ENCODE data around the gene CFAP45. TPM values are rescaled to one million over a fixed set of nuclear protein-coding genes. Genes with fewer than 3 reads are reported as not detected.

CFAP45 gene
- total RNA-seq, 3 donors from 2014 or later (not counting 1 experiment from before 2014, with no cell fraction given): 1.3 to 5.0 (median 1.6) TPM

DNA sequence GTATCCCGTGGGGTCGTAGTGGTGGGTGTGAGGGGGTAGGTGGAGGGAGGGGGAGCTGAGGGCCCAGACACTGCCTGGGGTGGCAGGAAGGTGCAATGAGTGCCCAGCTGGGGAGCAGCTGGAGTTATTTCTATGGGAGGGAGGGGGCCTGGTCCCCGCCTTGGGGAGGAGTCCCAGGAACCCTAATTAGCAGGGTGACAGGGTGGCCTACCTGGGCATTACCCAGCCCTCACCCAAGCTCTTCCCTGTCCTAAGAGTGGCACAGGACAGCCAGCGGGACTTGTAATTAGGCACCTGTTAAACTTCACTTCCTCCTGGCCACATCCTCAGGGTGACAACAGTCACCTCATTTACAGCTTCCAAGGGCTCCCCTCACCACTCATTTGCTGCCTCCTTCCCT is 37.4 kb downstream of the CFAP45 start, which contains the start of gene VSIG8:
Gene VSIG8, minus strand, starts transcription at position 101 of the 400 bp plus-strand sequence. CDS start 136 bp downstream, outside the sequence.
- ATAC-seq (no peak), DNase-seq (no peak)
- no peaks in the 10 kb centered on the region for H3K9me3 ChIP-seq (ENCODE audit: control insufficient read depth, insufficient read depth, low read length)
- H3K27me3 ChIP-seq (ENCODE audit: control insufficient read depth, insufficient read depth, low read length): no peaks in the 10 kb centered on the region
- no peaks in the 10 kb centered on the region for H3K36me3 ChIP-seq (ENCODE audit: control insufficient read depth, insufficient read depth, low read length)
- intact Hi-C loops (cut with micrococcal nuclease): no loop called here
- H3K4me1 ChIP-seq (ENCODE audit: control insufficient read depth, insufficient read depth, low read length): no peaks in the 10 kb centered on the region
- H3K4me3 ChIP-seq (ENCODE audit: low read length): no peak within 1 kb of the TSS
- no peak within 1 kb of the TSS for H3K4me3 Mint-ChIP-seq
- WGBS (ENCODE audit: insufficient coverage): 83% methylated on average over 4 of the region's 4 CpGs
- no peaks in the 10 kb centered on the region for H3K36me3 Mint-ChIP-seq
- H3K27me3 Mint-ChIP-seq (ENCODE audit: low read depth in 2 of 2): peaks cover 6 to 13% of the 10 kb centered on the region in 2 donors
- H3K4me1 Mint-ChIP-seq: peaks cover 0 to 12% of the 10 kb centered on the region in 2 donors
- no peak within 1 kb of the TSS for H3K27ac Mint-ChIP-seq
- H3K27ac ChIP-seq (ENCODE audit: low read length): no peak within 1 kb of the TSS
- no peaks in the 10 kb centered on the region for H3K9me3 Mint-ChIP-seq
- TF ChIP-seq CTCF (IDR thresholded peaks at IDR 0.05): no peak

- Histone ChIP-seq H3K4me1 (ENCODE audit: control insufficient read depth, insufficient read depth, low read length) (no peaks in the 10 kb centered on the region), H3K36me3 (ENCODE audit: control insufficient read depth, insufficient read depth, low read length) (no peaks in the 10 kb centered on the region), H3K27me3 (ENCODE audit: control insufficient read depth, insufficient read depth, low read length) (no peaks in the 10 kb centered on the region), H3K9me3 (ENCODE audit: control insufficient read depth, insufficient read depth, low read length) (no peaks in the 10 kb centered on the region), H3K27ac (ENCODE audit: low read length) (no peak overlapping the region), H3K4me3 (ENCODE audit: low read length) (no peak overlapping the region)
- Mint-ChIP-seq H3K9me3 (no peaks in the 10 kb centered on the region), H3K36me3 (no peaks in the 10 kb centered on the region), H3K27ac (no peak overlapping the region), H3K4me3 (no peak overlapping the region), H3K4me1 (peaks cover 0 to 12% of the 10 kb centered on the region in 2 donors), H3K27me3 (ENCODE audit: low read depth in 2 of 2) (peaks cover 3 to 10% of the 10 kb centered on the region in 2 donors)
- 62% methylated on average over 5 of the region's 5 CpGs for WGBS (ENCODE audit: insufficient coverage)
- intact Hi-C loops (cut with micrococcal nuclease): no loop called here
- no peak for DNase-seq
- ATAC-seq: no peak
- no peak for TF ChIP-seq CTCF (IDR thresholded peaks at IDR 0.05)
These were observed 37.9 kb downstream of the CFAP45 start for GRCh38 chr1:159862031-159862430.

GRCh38 chr1:159861218-159861617 is 38.7 kb downstream of the CFAP45 start:
- Histone ChIP-seq H3K36me3 (ENCODE audit: control insufficient read depth, insufficient read depth, low read length) (no peaks in the 10 kb centered on the region), H3K4me1 (ENCODE audit: control insufficient read depth, insufficient read depth, low read length) (no peaks in the 10 kb centered on the region), H3K27me3 (ENCODE audit: control insufficient read depth, insufficient read depth, low read length) (no peaks in the 10 kb centered on the region), H3K4me3 (ENCODE audit: low read length) (no peak overlapping the region), H3K9me3 (ENCODE audit: control insufficient read depth, insufficient read depth, low read length) (no peaks in the 10 kb centered on the region), H3K27ac (ENCODE audit: low read length) (no peak overlapping the region)
- peaks cover 0 to 8% of the 10 kb centered on the region in 2 donors for H3K4me1 Mint-ChIP-seq
- H3K27ac Mint-ChIP-seq: no peak overlapping the region
- DNase-seq (no peak), ATAC-seq (no peak)
- 93% methylated on average over 7 of the region's 8 CpGs for WGBS (ENCODE audit: insufficient coverage)
- no peak overlapping the region for H3K4me3 Mint-ChIP-seq
- H3K9me3 Mint-ChIP-seq: no peaks in the 10 kb centered on the region
- H3K27me3 Mint-ChIP-seq (ENCODE audit: low read depth in 2 of 2): peaks cover 0 to 7% of the 10 kb centered on the region in 2 donors
- H3K36me3 Mint-ChIP-seq: no peaks in the 10 kb centered on the region
- intact Hi-C loops (cut with micrococcal nuclease): no loop called here
- no peak for TF ChIP-seq CTCF (IDR thresholded peaks at IDR 0.05)

- Histone ChIP-seq H3K4me1 (ENCODE audit: control insufficient read depth, insufficient read depth, low read length) (peaks cover 1% of the 10 kb centered on the region), H3K36me3 (ENCODE audit: control insufficient read depth, insufficient read depth, low read length) (no peaks in the 10 kb centered on the region), H3K27ac (ENCODE audit: low read length) (no peak overlapping the region), H3K9me3 (ENCODE audit: control insufficient read depth, insufficient read depth, low read length) (no peaks in the 10 kb centered on the region), H3K4me3 (ENCODE audit: low read length) (no peak overlapping the region), H3K27me3 (ENCODE audit: control insufficient read depth, insufficient read depth, low read length) (no peaks in the 10 kb centered on the region)
- TF ChIP-seq CTCF (IDR thresholded peaks at IDR 0.05): no peak
- intact Hi-C loops (cut with micrococcal nuclease): no loop called here
- ATAC-seq (no peak), DNase-seq (no peak)
- Mint-ChIP-seq H3K4me3 (no peak overlapping the region), H3K4me1 (peaks cover under 1 to 6% of the 10 kb centered on the region in 2 donors), H3K27me3 (ENCODE audit: low read depth in 2 of 2) (peaks cover 0 to 7% of the 10 kb centered on the region in 2 donors), H3K27ac (no peak overlapping the region), H3K36me3 (no peaks in the 10 kb centered on the region), H3K9me3 (no peaks in the 10 kb centered on the region)
- 86% methylated on average over 3 of the region's 3 CpGs for WGBS (ENCODE audit: insufficient coverage)
These were observed 39.5 kb downstream of the CFAP45 start for GRCh38 chr1:159860456-159860855.
